ENCODE measurements around the gene PER2.
A peak's percentile ranks its signal among the peaks of the same experiment; 100 is the strongest.
"Not testable (repeated sequence)": the region's sequence is repeated elsewhere in the genome, so short reads cannot be mapped to it uniquely, and the experiment has no call there.

The PER2 gene

GRCh38 chr2:238320648-238321281 is 32.4 kb upstream of the PER2 start:
- TF ChIP-seq ZNF274 (IDR thresholded peaks at IDR 0.05; ENCODE audit: low read depth, low read length) = no peak
- H3K4me3 ChIP-seq (ENCODE audit: low read length) = peak overlapping the region; percentile 88

DNA sequence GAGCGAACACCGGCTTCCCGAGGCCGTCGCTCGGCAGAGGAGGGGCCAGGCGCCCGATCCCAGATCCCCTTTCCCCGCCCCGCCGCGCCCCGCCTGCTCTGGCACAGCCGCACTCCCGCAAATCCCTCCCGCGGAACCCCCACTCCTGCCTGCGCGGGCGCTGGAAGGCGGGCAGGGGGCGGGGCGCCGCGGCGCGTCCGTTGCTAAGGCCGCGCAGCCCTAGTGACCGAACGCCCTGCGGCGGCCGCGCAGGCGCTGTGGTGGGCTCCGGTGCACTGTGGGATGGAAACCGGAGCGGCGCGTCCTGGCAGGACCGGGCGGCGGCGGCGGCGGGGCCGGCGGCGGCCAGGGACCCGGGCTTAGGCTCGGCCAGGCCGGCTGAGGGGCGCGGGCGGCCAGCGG is 31.8 kb upstream of the PER2 start, which contains the start of gene TRAF3IP1:
TSS of gene TRAF3IP1 (plus strand) at position 273 of the 402 bp plus-strand sequence. CDS start 145 bp downstream, outside the sequence.
- H3K4me3 ChIP-seq (ENCODE audit: low read length) = peak within 1 kb of the TSS; percentile 88
- TF ChIP-seq ZNF274 (IDR thresholded peaks at IDR 0.05; ENCODE audit: low read depth, low read length) = no peak

DNA sequence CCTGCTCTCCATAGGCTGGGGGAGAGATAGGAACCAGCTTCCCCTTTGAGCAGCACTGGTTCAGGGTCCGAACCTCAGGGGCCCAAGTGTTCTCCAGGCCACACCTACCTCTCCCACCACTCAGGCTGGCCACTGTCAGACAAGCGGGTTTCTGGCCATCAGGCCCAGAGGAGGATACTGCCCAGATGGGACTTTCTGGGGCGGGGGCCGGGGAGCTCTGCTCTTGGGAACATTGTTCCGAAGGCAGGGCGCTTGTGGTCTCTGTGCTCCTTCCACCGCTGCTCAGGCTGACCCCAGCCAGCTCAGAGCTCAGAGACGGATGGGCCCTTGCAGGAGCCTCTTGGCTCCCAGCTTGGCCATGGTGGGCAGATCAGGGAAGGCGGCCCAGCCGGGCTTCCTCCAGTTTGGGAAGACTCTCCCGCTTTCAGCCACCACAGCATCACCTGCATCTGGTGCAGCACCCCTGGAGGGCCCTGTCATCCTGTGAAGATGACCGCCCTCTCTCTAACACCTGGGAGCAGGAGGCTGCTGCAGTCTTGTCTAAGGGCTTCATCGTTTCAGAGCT is 26.7 kb upstream of the PER2 start:
- H3K4me3 ChIP-seq (ENCODE audit: low read length) = no peak overlapping the region
- no peak for TF ChIP-seq ZNF274 (IDR thresholded peaks at IDR 0.05; ENCODE audit: low read depth, low read length)

- no peak overlapping the region for H3K4me3 ChIP-seq (ENCODE audit: low read length)
- TF ChIP-seq ZNF274 (IDR thresholded peaks at IDR 0.05; ENCODE audit: low read depth, low read length) = no peak
Observed at GRCh38 chr2:238314576-238314975, 26.2 kb upstream of the PER2 start.

DNA sequence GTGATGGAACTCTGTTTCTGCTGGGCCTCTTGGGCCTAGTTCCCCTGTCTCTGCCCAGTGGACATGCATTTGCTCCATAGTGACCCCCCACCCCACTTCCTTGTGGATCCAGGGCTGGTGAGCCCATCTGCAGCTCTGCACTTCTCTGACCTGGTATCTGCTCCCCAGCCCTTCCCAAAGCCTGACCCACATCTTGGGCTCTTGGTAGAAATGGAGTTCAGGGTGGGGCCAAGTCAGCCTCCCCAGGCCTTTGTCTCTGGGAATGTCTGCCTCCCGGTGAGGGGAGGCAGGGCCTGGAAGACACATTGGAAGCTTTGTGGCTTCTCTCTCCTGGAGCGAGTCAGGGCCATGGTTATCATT is 25.6 kb upstream of the PER2 start:
- TF ChIP-seq ZNF274 (IDR thresholded peaks at IDR 0.05; ENCODE audit: low read depth, low read length) = no peak

DNA sequence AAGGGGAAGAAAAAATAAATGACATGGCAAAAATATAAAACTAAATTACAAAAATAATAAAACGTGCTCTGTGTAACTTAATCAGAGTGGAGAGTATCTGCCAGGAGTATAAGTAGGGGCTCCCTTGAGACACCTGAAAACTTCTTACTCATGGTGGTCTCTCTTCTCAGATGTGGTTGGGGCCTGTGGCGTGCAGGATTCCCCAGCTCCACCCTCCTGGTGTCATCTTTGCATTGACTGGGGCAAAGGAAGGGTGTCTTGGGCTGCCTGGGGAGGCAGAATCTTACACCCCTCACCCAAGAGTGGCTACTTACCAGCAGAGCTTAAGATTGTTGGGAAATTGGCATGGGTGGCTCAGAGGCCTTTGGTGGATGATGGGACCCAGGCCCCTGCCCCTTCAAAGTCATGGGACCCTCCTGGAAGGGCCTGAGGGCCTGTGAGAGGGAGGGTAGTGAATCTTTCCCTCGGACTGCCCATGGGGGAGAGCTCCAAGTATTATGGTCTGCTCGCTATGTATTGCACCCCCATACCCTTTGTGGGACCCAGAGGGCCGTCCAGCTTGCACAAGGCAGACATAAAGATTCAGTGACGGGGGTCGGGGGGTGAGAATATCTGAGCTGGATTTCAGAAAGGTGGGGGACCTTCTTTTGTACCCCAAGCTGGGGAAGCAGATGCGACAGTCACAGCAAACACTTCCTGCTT is 25.0 kb upstream of the PER2 start:
- H3K4me3 ChIP-seq (ENCODE audit: low read length) = no peak overlapping the region
- no peak for TF ChIP-seq ZNF274 (IDR thresholded peaks at IDR 0.05; ENCODE audit: low read depth, low read length)

More for the DNA sequence above, 25.6 kb upstream of the PER2 start:
- no peak overlapping the region for H3K4me3 ChIP-seq (ENCODE audit: low read length)

DNA sequence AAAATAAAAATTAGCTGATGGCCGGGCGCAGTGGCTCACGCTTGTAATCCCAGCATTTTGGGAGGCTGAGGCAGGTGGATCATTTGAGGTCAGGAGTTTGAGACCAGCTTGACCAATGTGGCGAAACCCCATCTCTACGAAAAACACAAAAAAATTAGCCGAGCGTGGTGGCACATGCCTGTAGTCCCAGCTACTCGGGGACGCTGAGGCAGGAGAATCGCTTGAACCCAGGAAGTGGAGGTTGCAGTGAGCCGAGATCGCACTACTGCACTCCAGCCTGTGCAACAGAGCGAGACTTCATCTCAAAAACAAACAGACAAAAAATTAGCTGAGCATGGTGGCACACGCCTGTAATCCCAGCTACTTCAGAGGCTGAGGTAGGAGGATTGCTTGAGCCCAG is 22.3 kb upstream of the PER2 start:
- not testable (repeated sequence) for H3K4me3 ChIP-seq (ENCODE audit: low read length)

DNA sequence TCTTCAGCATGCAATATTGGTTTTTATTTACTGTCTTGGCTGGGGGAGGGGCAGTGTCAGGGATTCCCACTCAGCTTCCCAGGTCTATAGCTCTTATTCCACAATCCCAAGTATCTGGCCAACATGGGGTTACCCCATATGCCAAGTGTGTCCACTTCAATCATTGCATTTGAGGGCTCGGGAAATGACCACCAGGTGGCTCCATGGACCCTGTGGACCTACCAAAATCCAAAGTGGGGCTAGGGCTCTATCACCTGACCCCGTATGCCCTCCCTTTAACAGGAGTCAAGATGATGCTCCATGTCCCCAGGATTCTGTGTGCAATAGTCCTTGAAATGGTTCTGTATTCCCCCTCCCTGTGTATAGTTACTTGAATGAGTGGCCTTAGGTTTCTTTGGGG is 19.8 kb upstream of the PER2 start:
- H3K4me3 ChIP-seq (ENCODE audit: low read length) = no peak overlapping the region
- TF ChIP-seq ZNF274 (IDR thresholded peaks at IDR 0.05; ENCODE audit: low read depth, low read length) = no peak

- no peak for TF ChIP-seq ZNF274 (IDR thresholded peaks at IDR 0.05; ENCODE audit: low read depth, low read length)
- no peak overlapping the region for H3K4me3 ChIP-seq (ENCODE audit: low read length)
Observed at GRCh38 chr2:238306672-238306998, 18.2 kb upstream of the PER2 start.

- no peak overlapping the region for H3K4me3 ChIP-seq (ENCODE audit: low read length)
- no peak for TF ChIP-seq ZNF274 (IDR thresholded peaks at IDR 0.05; ENCODE audit: low read depth, low read length)
Observed at GRCh38 chr2:238305965-238306671, 17.7 kb upstream of the PER2 start.

DNA sequence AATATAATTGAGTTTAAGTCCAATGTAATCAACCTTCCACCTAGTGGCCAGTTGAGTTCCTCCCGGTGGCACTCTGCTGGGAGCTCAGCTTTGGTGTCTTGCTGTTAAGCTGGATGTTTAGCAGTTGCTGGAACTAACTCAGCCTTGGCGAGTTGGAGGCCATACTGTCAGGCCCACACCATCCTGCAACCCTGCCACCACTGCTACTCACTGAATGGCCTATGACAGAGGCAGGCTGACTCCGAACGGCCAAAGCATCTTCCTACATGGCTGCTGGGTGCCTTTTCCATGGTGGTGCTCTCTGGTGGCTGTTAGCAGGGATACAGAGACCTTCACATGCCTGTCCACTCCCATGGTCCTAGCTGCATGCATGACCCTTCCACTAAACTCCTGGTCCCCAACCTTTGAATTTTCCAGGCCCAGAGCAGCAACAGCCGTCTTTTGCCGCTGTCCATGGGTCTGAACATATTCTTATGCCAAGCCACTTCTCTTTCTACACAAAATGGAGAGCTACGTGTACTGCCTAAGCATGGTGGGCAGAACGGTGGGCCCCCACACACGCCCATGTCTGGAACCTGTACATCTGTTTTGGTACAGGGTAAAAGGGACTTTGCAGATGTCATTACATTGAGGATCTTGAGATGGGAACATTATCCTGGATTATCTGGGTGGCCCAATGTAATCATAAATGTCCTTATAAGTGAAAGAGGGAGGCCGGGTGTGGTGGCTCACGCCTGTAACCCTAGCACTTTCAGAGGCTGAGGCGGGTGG is 16.9 kb upstream of the PER2 start:
- H3K4me3 ChIP-seq (ENCODE audit: low read length) = no peak overlapping the region
- no peak for TF ChIP-seq ZNF274 (IDR thresholded peaks at IDR 0.05; ENCODE audit: low read depth, low read length)

DNA sequence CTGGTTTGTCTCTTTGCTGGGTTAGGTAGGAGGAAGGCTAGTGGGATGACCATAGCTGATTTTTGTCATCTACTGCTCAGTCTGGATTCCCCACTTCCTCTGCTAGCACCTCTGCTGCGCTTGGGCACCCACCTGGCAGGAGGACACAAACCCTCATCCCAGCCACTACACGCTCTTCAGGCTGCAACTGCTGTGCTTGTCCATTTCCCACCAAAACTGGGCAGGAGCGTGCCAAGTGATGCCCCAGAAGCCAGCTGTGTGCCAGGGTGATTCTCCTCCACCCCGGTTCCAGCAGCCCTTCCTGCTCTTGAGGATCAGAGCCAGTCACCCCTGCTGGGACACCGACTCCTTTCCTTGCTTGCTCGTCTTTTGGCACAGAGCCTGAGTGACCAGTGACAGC is 15.7 kb upstream of the PER2 start:
- no peak overlapping the region for H3K4me3 ChIP-seq (ENCODE audit: low read length)
- no peak for TF ChIP-seq ZNF274 (IDR thresholded peaks at IDR 0.05; ENCODE audit: low read depth, low read length)

- TF ChIP-seq ZNF274 (IDR thresholded peaks at IDR 0.05; ENCODE audit: low read depth, low read length) = no peak
- no peak overlapping the region for H3K4me3 ChIP-seq (ENCODE audit: low read length)
Observed at GRCh38 chr2:238302751-238303150, 14.3 kb upstream of the PER2 start.

GRCh38 chr2:238302087-238302486 is 13.7 kb upstream of the PER2 start:
- no peak for TF ChIP-seq ZNF274 (IDR thresholded peaks at IDR 0.05; ENCODE audit: low read depth, low read length)
- H3K4me3 ChIP-seq (ENCODE audit: low read length) = no peak overlapping the region

Measured in GM08714 (cell line).